Measurements from ENCODE around the gene SEPTIN8. TPM values are rescaled to one million over a fixed set of nuclear protein-coding genes. Genes with fewer than 3 reads are reported as not detected.

Gene SEPTIN8
- total and polyA plus RNA-seq, 2 of the 8 experiments (the other 6 are each of a cell fraction or from before 2014, with no cell fraction given), result 21.2 to 33.0 TPM

DNA sequence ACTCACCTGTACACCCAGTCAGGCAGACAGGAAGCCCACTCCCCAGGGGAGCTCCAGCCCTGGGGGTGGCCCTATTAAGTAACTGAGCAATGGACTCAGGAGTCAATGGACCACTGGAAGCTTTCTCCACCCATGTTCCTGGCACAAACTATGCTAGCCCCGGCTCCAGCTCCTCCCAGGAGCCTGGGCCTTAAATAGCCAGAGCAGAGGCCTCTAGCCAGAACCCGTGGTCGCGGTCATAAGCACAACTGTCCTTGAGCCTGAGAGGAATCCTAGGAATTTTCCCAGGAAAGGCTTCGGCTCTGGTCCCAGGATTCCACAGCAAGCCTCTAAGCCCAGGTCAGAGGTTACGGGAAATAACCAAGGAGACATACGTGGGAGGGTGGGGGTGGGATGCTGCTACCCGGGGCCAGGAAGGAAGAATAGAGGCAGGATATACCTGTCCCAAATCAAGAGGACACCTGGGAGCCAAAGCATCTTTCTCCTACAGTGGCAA lies 5.5 kb downstream of the SEPTIN8 start:
- Histone ChIP-seq H3K27ac (ENCODE audit: low read depth, low read length) (no peak overlapping the region), H3K14ac (ENCODE audit: insufficient read length) (no peak overlapping the region), H2BK5ac (ENCODE audit: low read depth, low read length) (no peak overlapping the region), H3K4ac (replicated peaks; ENCODE audit: insufficient read length, low read depth, low read length) (no peak overlapping the region), H2BK15ac (ENCODE audit: low read length) (no peak overlapping the region), H2AFZ (ENCODE audit: low read length) (no peak overlapping the region), H3K79me1 (ENCODE audit: low read depth, low read length) (peaks cover 6% of the 10 kb centered on the region), H4K5ac (ENCODE audit: insufficient read length, low read depth, low read length) (no peak overlapping the region), H2BK12ac (ENCODE audit: low read depth, low read length) (no peak overlapping the region; the same call in 1 of the 2 replicates), H2AK5ac (ENCODE audit: low read depth, low read length) (peak overlapping the region; percentile 46; the same call in 1 of the 2 replicates), H2BK20ac (ENCODE audit: low read length) (no peak overlapping the region), H4K91ac (replicated peaks; ENCODE audit: insufficient read length, low read length) (no peak overlapping the region), H3K56ac (replicated peaks; ENCODE audit: insufficient read length, low read depth, low read length) (no peak overlapping the region), H3K23me2 (ENCODE audit: low read depth, low read length) (peaks cover 1% of the 10 kb centered on the region; the same call in 1 of the 2 replicates), H3K23ac (ENCODE audit: insufficient read length) (no peak overlapping the region), H3K36me3 (ENCODE audit: control insufficient read depth in 2 of 4, insufficient read depth in 4 of 4, low read length in 3 of 4) (no peaks in the 10 kb centered on the region), H3K18ac (ENCODE audit: extremely low read depth, low read length) (no peak overlapping the region), H3K9me3 (ENCODE audit: insufficient read depth in 2 of 2, low read depth in 1 of 2, low read length in 1 of 2) (no peaks in the 10 kb centered on the region), H3K27me3 (replicated peaks in 1 of 4; ENCODE audit: control insufficient read depth in 3 of 4, extremely low read depth in 1 of 4, insufficient read depth in 3 of 4, low read length in 3 of 4) (peaks cover 0 to 22% (median 16%) of the 10 kb centered on the region in 4 experiments; a peak in 5 of 7 replicates), H4K20me1 (replicated peaks in 1 of 2; ENCODE audit: control insufficient read depth in 1 of 2, insufficient read depth in 2 of 2, low read length in 2 of 2) (peaks cover 3 to 13% of the 10 kb centered on the region in 2 experiments), H3K4me1 (replicated peaks in 1 of 4; ENCODE audit: control insufficient read depth in 3 of 4, insufficient read depth in 4 of 4, low read length in 3 of 4) (peaks cover 0 to 22% (median 5%) of the 10 kb centered on the region in 4 experiments; a peak in 5 of 7 replicates), H2BK120ac (replicated peaks; ENCODE audit: low read depth, low read length) (no peak overlapping the region), H3K9ac (replicated peaks in 1 of 4; ENCODE audit: extremely low read depth in 1 of 4, low read depth in 3 of 4, low read length in 3 of 4) (no peak overlapping the region), H4K8ac (ENCODE audit: extremely low read depth, insufficient read depth, low read length) (no peak overlapping the region), H3K4me3 (ENCODE audit: extremely low read depth in 1 of 4, insufficient read depth in 2 of 4, low read depth in 3 of 4, low read length in 4 of 4) (no peak overlapping the region), H3K4me2 (ENCODE audit: insufficient read depth in 1 of 2, low read depth in 2 of 2, low read length in 2 of 2) (peak overlapping the region in 1 of 2 experiments; percentile 22; a peak in 1 of 4 replicates), H3K79me2 (ENCODE audit: control insufficient read depth in 1 of 2, insufficient read depth in 2 of 2, low read length in 2 of 2) (peaks cover 0 to 7% of the 10 kb centered on the region in 2 experiments; a peak in 1 of 4 replicates)
- no peak for FAIRE-seq
- WGBS, 2 experiments (ENCODE audit: extremely low coverage in 1 of 2, insufficient coverage in 1 of 2, insufficient read length in 1 of 2, insufficient replicate concordance in 2 of 2, low coverage in 1 of 2, low lambda C conversion rate in 2 of 2, missing lambda C conversion rate in 1 of 2), result 86% methylated on average over 8 of the region's 8 CpGs; no CpG with 5 or more reads in 1 of the 2 experiments
- POLR2A ChIA-PET (ENCODE audit: partially characterized antibody), result interaction anchor here (1.1 to 1.2 kb wide), 2 partner anchors 11 to 53 kb away, joined by 3 to 4 read pairs; no protein-coding TSS in a partner anchor
- CTCF ChIA-PET (ENCODE audit: partially characterized antibody), result interaction anchor here (1.0 to 6.6 kb wide), 6 partner anchors 16 to 50 kb away, joined by 3 to 58 read pairs (median 5); partner anchors contain the start of gene CCNI2
- no peak for DNase-seq (ENCODE audit: low read depth in 1 of 2, low spot score in 2 of 2)
- TF ChIP-seq TEAD4 (IDR thresholded peaks at IDR 0.05; ENCODE audit: low read depth, low read length) (peak; percentile 82), GTF2F1 (IDR thresholded peaks at IDR 0.05; ENCODE audit: borderline replicate concordance, low read depth, low read length) (no peak)

Measured in H1 (cell line).